Common myeloid progenitor, CD34-positive (primary cell): Measurements from ENCODE around the gene ADSL.

ENCODE experiments used
- CTCF ChIA-PET: fragments of 350-600 bp; sonication (Branson Sonifier 250); formaldehyde crosslinking; loops from one replicate; lab custom pipeline; 2021; ENCODE audit warnings: antibody characterized with exemption; lab: Charles Lee
- POLR2A ChIA-PET: fragments of 350-600 bp; sonication (Branson Sonifier 250); formaldehyde crosslinking; loops from one replicate; lab custom pipeline; 2021; ENCODE audit warnings: antibody characterized with exemption; lab: Charles Lee
- DNase-seq, 3 donors: peaks; one replicate each; pipeline versions ENCODE4 v3.0.0 to v3.0.0-alpha.2; 2013
- H3K27ac ChIP-seq, 2 experiments: 1 replicate in 1 of 2; 2 replicates in 1 of 2; pipeline ENCODE4 v1.7.0; 2013; ENCODE audit warnings: inconsistent platforms in 2 of 2, low read length in 2 of 2, mild to moderate bottlenecking in 2 of 2, low read depth in 1 of 2, moderate library complexity in 1 of 2; ENCODE audit not compliant: severe bottlenecking in 2 of 2, insufficient read depth in 1 of 2, poor library complexity in 1 of 2
- H3K27me3 ChIP-seq, 5 experiments: replicated peaks in 2 of 5; 1 replicate in 3 of 5; 2 replicates in 2 of 5; pipeline versions ENCODE4 v1.6.1 to v1.7.0; 2013; ENCODE audit warnings: low read length in 4 of 5, mild to moderate bottlenecking in 2 of 5, moderate library complexity in 2 of 5, inconsistent platforms in 1 of 5; ENCODE audit not compliant: insufficient read depth in 5 of 5, control insufficient read depth in 4 of 5
- H3K36me3 ChIP-seq, 4 experiments: 1 replicate in 2 of 4; 2 replicates in 2 of 4; pipeline versions ENCODE4 v1.6.1 to v1.7.0; 2013; ENCODE audit warnings: low read length in 3 of 4, control low read depth in 1 of 4, mild to moderate bottlenecking in 1 of 4; ENCODE audit not compliant: control insufficient read depth in 4 of 4, insufficient read depth in 4 of 4
- H3K4me1 ChIP-seq, 4 experiments: 1 replicate in 3 of 4; 2 replicates in 1 of 4; pipeline versions ENCODE4 v1.6.1 to v1.7.1; 2013; ENCODE audit warnings: low read length in 3 of 4, mild to moderate bottlenecking in 3 of 4, control low read depth in 1 of 4, inconsistent platforms in 1 of 4, moderate library complexity in 1 of 4; ENCODE audit not compliant: control insufficient read depth in 4 of 4, insufficient read depth in 4 of 4; ENCODE audit errors: control extremely low read depth in 1 of 4
- H3K4me3 ChIP-seq, 7 experiments: 1 replicate in 4 of 7; 2 replicates in 3 of 7; pipeline versions ENCODE4 v1.5.1 to v1.7.0; 2013; ENCODE audit warnings: mild to moderate bottlenecking in 7 of 7, low read length in 6 of 7, moderate library complexity in 6 of 7, inconsistent platforms in 2 of 7, low read depth in 2 of 7, control low read depth in 1 of 7; ENCODE audit not compliant: insufficient read depth in 4 of 7, control insufficient read depth in 1 of 7; ENCODE audit errors: extremely low read depth in 1 of 7
- H3K9me3 ChIP-seq, 5 experiments: 1 replicate in 4 of 5; 2 replicates in 1 of 5; pipeline versions ENCODE4 v1.6.1 to v1.7.1; 2013; ENCODE audit warnings: low read length in 4 of 5, mild to moderate bottlenecking in 2 of 5, inconsistent platforms in 1 of 5, low read depth in 1 of 5, moderate library complexity in 1 of 5; ENCODE audit not compliant: control insufficient read depth in 4 of 5, insufficient read depth in 2 of 5; ENCODE audit errors: control extremely low read depth in 1 of 5
- WGBS: methylation state at CpG from one replicate; pipeline ENCODE4 v1.1.5; 2013; ENCODE audit not compliant: insufficient coverage; 5-methylcytosine and 5-hydroxymethylcytosine counted together

ADSL gene

DNA sequence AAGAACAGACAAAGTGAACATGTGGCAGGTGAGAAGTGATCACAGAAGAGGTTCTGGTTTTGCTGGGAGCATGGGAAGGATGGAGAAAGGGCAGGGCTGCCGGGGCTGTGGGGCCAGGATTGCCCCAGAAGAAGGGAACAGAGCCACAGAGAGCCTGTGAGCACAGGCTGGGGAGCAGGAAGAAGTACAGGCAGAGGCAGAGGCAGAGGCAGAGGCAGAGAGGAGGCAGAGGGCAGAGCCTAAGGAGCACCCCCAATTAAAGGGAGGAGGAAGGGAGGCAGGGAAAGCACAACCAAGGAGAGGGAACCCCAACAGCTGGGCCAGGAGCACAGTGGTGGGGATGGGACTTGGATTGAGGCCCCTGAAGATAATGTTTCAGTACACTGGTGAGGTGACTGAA, 75.6 kb downstream of the ADSL start:
- DNase-seq, result no peak
- Histone ChIP-seq H3K9me3 (no peaks in the 10 kb centered on the region), H3K27me3 (no peaks in the 10 kb centered on the region), H3K4me3 (no peak overlapping the region), H3K36me3 (peaks cover 37 to 99% (median 84%) of the 10 kb centered on the region in 4 experiments), H3K27ac (no peak overlapping the region), H3K4me1 (peaks cover 0 to 17% (median 0%) of the 10 kb centered on the region in 4 experiments)
- ChIA-PET POLR2A (no interaction called here), CTCF (no interaction called here)
- 93% methylated on average over 1 of the region's 1 CpG for WGBS

DNA sequence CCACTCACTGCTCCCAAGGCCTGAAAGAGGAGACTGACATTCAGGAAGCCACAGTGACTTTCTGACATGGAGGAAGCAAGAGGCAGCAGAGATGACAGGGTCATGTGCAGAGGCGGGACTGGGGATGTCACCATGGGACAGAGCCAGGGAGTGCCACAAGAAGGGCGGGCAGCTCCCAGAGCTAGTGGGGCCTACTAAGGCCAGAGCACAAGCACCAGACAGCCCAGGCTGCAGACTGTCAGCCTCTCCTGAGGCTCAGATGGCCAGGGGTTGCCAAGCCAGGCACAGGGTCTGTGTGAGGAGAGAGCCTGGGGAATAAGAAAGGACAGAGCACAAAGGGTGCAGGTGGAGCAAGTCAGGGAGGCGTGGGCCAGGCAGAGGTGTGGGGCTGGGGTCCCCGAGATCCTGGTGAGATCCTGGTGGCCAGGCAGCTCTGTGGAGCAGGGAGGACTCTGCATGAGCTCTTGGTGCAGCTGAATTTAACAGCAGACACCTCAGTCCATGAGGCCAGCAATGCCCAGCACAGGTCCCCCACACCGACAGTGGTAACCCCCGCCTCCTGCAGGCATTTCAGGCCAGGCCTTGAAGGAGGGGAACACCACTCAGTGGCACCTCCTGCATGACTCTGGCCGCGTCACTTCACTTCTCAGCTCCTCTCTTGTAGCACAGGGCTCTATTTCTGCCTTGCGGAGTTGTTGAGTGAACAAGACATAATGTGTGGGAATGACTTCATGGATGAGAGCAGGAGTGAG, 76.4 kb downstream of the ADSL start:
- CTCF ChIA-PET, result no interaction called here
- DNase-seq, result no peak
- Histone ChIP-seq H3K9me3 (no peaks in the 10 kb centered on the region), H3K27ac (no peak overlapping the region), H3K4me1 (peaks cover 0 to 15% (median 0%) of the 10 kb centered on the region in 4 experiments), H3K4me3 (no peak overlapping the region), H3K36me3 (peaks cover 39 to 100% (median 88%) of the 10 kb centered on the region in 4 experiments), H3K27me3 (no peaks in the 10 kb centered on the region)
- WGBS, result 89% methylated on average over 8 of the region's 9 CpGs
- POLR2A ChIA-PET, result no interaction called here

DNA sequence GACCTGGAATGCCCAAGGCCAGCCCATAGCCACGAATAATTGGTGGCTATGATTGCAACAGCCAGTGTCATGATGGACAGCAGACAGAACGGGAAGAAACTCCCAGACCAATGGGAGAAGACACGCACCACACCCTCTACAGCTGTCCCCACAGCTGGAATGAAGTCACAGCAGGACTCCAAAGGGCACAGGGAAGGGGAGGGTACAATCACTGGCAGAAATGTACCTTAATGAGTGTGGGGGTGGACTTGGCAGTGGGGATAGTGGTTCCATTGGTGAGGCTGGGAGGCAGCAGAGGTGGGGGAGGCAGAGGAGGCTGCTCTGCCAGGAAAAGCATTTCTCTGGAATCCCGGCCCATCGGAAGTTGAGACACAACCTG, 77.0 kb downstream of the ADSL start:
- DNase-seq, result no peak
- POLR2A ChIA-PET, result no interaction called here
- Histone ChIP-seq H3K9me3 (no peaks in the 10 kb centered on the region), H3K36me3 (peaks cover 40 to 100% (median 88%) of the 10 kb centered on the region in 4 experiments), H3K27me3 (no peaks in the 10 kb centered on the region), H3K27ac (no peak overlapping the region), H3K4me1 (peaks cover 0 to 15% (median 0%) of the 10 kb centered on the region in 4 experiments), H3K4me3 (no peak overlapping the region)
- WGBS, result 100% methylated on average over 3 of the region's 5 CpGs
- CTCF ChIA-PET, result interaction anchor here (1.1 kb wide), 1 partner anchor 12 kb away, joined by 4 read pairs; no protein-coding TSS in a partner anchor

DNA sequence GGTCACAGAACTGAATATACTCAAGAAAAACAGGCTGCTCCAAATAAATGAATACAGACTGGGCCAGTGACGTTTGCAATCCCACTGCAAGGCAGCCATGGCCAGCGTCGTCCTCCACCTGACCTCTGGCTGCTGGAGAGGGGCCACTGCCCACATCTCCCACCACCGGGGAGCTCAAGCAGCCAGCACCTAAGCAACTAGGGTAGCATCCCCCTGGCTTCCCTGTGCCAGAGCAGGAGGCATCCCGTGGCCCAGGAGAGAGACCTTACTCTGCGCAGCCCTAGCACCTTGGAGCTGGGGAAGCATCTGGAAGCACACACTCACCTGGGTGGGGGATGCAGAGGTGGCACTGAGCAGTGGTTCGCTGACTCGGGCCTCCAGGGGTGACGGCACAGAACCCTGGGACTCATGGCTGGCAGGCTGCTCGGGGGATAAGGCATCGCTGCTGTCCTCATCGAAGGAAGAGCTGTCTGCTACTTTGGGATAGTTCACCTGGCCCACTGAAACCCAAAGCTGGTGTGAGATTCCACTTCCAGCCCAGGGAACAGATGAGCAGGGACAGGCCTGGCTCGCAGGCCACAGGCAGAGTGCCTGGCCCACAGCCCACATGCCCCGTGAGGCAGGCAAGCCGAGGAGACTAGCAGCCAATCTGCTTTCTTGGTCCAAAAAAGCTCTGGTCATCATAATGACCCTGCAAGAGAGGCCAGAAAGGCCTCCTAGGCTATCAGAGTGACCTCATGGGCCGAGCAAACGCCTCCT, 77.8 kb downstream of the ADSL start:
- DNase-seq, result no peak
- WGBS, result 98% methylated on average over 16 of the region's 17 CpGs
- H3K36me3 ChIP-seq, result peaks cover 42 to 100% (median 92%) of the 10 kb centered on the region in 4 experiments
- no peaks in the 10 kb centered on the region for H3K9me3 ChIP-seq
- ChIA-PET POLR2A (interaction anchor here (0.6 kb wide), 1 partner anchor 30 kb away, joined by 3 read pairs; no protein-coding TSS in a partner anchor), CTCF (interaction anchor here (1.1 to 5.0 kb wide), 3 partner anchors 12 to 64 kb away, joined by 4 to 44 read pairs (median 31); no protein-coding TSS in a partner anchor)
- H3K27me3 ChIP-seq, result no peaks in the 10 kb centered on the region
- peak overlapping the region in 1 of 2 experiments; percentile 25 for H3K27ac ChIP-seq
- peaks cover 0 to 15% (median 0%) of the 10 kb centered on the region in 4 experiments for H3K4me1 ChIP-seq
- no peak overlapping the region for H3K4me3 ChIP-seq

DNA sequence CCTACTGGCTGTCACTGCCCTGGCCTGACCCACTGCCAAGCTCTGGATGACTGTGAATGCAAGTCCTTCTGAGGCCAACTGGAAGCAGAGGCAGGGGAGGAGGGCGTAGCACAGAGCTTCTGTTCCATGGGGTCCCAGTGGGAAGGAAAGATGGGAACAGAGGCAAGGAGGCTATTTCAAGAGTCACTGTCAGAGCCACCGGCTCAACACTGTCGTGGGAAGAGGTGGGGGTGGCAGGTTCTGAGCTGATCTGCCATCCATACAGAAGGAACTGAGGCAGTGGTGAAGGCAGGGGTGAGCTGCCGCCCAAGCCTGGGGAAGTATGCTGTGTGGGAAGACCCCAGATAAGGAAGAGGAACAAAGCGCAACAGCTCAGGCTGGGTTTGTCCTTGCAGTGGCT, 78.8 kb downstream of the ADSL start:
- Histone ChIP-seq H3K9me3 (no peaks in the 10 kb centered on the region), H3K4me1 (peaks cover 0 to 15% (median 0%) of the 10 kb centered on the region in 4 experiments), H3K27me3 (no peaks in the 10 kb centered on the region), H3K27ac (no peak overlapping the region), H3K36me3 (peaks cover 41 to 100% (median 91%) of the 10 kb centered on the region in 4 experiments), H3K4me3 (no peak overlapping the region)
- 82% methylated on average over 5 of the region's 5 CpGs for WGBS
- DNase-seq, result no peak
- POLR2A ChIA-PET, result no interaction called here
- CTCF ChIA-PET, result interaction anchor here (1.2 to 5.0 kb wide), 3 partner anchors 10 to 63 kb away, joined by 5 to 44 read pairs (median 31); no protein-coding TSS in a partner anchor

DNA sequence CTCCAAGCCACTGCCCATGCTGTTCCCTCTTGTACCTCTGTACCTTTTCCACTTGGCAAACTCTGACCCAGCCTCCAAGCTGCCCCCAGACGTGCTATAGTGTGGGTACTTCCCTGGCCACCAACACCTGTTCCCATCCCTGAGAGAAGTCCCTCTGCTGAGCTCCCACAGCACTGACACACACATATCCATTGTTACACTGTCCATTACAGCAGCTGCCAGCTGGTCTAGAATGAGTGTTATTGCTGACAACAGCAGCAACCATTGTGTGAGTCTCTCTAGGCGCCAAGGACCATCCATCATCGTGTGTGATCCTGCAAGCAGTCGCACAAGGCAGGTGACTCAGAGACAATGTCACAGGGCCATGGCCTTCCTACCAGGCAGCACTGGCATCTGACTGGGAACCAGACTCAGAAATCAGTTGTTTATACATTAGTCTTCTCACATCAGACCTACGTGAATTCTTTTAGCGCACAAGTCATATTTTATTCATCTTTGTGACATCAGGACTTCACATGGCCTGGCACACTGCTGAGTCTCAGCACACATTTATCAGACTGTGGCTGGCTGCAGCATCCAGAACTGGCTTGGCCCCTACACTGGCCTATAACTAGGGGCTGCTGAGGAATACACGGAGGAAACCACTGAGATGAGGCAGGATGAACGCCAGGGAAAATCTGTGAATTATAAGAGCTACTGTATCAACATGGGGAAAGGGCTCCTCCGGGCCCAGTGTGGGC, 80.5 kb downstream of the ADSL start:
- 98% methylated on average over 9 of the region's 9 CpGs for WGBS
- Histone ChIP-seq H3K27me3 (no peaks in the 10 kb centered on the region), H3K4me1 (peaks cover 0 to 15% (median 3%) of the 10 kb centered on the region in 4 experiments), H3K36me3 (peaks cover 38 to 95% (median 84%) of the 10 kb centered on the region in 4 experiments), H3K9me3 (no peaks in the 10 kb centered on the region), H3K4me3 (no peak overlapping the region), H3K27ac (peak overlapping the region in 1 of 2 experiments; percentile 18)
- POLR2A ChIA-PET, result interaction anchor here (0.6 kb wide), 1 partner anchor 28 kb away, joined by 9 read pairs; no protein-coding TSS in a partner anchor
- no peak for DNase-seq
- CTCF ChIA-PET, result interaction anchor here (0.8 to 5.0 kb wide), 5 partner anchors 10 to 219 kb away, joined by 3 to 44 read pairs (median 6); no protein-coding TSS in a partner anchor
